Ramos (cell line): ENCODE data around the gene BMP2.

Experiments
- in situ Hi-C: fragments of 300-500 bp; cut with MboI; formaldehyde crosslinking; loops from one replicate; pipeline ENCODE4 v1.14.3; 2022; ENCODE audit warnings: low sequenced_read_pairs; ENCODE audit not compliant: unreplicated experiment

BMP2 gene

DNA sequence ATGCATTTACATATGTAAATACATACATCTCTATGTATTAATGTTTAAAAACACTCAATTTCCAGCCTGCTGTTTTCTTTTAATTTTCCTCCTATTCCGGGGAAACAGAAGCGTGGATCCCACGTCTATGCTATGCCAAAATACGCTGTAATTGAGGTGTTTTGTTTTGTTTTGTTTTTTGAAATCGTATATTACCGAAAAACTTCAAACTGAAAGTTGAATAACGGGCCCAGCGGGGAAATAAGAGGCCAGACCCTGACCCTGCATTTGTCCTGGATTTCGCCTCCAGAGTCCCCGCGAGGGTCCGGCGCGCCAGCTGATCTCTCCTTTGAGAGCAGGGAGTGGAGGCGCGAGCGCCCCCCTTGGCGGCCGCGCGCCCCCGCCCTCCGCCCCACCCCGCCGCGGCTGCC is 355 bp upstream of the BMP2 start:
- in situ Hi-C loops: no loop called here

DNA sequence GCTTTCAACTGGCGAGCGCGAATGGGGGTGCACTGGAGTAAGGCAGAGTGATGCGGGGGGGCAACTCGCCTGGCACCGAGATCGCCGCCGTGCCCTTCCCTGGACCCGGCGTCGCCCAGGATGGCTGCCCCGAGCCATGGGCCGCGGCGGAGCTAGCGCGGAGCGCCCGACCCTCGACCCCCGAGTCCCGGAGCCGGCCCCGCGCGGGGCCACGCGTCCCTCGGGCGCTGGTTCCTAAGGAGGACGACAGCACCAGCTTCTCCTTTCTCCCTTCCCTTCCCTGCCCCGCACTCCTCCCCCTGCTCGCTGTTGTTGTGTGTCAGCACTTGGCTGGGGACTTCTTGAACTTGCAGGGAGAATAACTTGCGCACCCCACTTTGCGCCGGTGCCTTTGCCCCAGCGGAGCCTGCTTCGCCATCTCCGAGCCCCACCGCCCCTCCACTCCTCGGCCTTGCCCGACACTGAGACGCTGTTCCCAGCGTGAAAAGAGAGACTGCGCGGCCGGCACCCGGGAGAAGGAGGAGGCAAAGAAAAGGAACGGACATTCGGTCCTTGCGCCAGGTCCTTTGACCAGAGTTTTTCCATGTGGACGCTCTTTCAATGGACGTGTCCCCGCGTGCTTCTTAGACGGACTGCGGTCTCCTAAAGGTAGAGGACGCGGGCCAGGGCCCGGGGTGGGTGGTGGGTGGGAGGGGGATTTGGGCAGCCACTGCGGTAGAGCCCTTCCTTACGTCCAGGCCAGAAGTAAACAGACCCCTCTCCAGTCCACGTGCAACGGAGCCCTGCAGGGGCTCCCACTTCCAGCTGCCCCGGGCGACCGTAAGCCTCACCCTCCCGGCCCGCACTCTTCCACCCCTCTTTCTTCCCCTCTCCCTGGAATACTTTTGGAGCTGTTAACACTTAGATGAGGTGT is 998 bp downstream of the BMP2 start:
- in situ Hi-C loops: no loop called here

DNA sequence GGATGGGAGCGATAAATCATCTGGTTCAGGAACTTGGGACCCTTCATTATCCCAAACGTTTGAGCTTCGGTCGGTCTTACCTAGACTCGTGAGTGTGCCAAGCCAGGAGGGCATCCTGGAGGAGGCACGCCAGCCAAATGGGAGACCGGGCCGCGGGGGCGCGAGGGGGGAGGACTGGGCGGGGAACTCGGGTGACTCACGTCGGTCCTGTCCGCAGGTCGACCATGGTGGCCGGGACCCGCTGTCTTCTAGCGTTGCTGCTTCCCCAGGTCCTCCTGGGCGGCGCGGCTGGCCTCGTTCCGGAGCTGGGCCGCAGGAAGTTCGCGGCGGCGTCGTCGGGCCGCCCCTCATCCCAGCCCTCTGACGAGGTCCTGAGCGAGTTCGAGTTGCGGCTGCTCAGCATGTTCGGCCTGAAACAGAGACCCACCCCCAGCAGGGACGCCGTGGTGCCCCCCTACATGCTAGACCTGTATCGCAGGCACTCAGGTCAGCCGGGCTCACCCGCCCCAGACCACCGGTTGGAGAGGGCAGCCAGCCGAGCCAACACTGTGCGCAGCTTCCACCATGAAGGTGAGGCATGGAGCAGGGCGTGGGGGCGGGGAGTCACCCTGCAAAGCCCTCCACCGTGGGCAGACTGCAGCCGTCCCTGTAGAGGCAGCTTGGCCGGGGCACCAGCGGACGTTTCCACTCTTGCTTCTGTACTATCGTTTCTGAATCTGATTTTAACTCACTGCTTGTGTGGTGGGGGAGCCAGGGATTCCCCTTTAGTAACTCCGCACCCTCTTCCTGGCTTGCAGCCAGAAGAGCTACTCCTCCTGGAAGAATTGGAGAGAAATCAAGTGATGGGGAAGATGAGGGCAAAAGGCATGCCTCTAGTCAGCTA is 2.7 kb downstream of the BMP2 start:
- in situ Hi-C loops: no loop called here

DNA sequence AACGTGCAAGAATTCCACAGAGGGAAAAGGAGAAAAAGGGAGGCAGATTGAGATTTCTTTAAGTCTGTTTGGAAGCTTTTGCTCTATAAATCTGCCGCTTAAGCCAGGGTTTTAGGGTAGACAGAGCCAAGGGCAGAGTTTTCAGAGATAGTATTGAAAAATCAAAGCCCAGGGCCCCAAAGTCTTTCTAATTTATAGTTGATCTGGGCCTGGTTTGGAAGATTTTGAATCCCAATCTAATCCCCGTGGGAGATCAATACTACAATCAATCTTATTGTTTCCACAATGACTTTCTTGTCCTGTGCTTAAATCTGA is 3.3 kb downstream of the BMP2 start:
- in situ Hi-C loops: no loop called here

DNA sequence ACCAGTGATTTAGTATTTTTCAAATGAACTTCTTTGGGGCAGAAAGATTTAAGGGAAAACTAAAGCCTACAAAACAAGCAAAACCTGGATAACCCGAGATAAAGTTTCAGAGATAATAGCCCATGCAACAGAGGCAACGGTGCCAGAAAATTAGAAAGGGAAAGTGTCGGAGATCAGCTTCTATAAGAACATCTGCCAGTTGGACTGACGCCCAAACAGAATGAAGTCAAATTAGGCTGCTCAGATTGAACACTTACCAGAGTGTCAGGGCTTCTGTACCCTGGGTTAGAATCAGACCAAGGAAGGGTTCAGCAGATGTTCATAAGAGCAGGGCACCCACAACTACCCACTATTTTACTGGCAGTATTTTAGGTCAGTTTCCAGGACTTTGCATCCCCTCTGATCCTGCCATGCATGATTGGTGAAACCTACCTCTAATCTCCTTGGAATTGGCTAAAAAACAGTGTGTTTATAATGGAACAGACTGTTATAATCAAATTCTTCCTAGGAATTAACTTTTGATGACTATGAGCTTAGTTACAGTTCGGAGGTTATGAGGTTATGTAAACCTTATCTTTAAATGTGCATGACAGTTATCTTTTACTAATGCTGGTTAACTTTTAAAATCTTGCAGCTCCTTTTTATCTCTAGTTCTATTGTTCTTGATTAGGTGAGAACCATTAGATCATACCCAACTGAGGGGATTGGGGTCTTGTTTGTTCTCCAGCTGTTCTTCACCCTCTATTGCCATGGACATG is 13.1 kb downstream of the BMP2 start:
- in situ Hi-C loops: no loop called here

DNA sequence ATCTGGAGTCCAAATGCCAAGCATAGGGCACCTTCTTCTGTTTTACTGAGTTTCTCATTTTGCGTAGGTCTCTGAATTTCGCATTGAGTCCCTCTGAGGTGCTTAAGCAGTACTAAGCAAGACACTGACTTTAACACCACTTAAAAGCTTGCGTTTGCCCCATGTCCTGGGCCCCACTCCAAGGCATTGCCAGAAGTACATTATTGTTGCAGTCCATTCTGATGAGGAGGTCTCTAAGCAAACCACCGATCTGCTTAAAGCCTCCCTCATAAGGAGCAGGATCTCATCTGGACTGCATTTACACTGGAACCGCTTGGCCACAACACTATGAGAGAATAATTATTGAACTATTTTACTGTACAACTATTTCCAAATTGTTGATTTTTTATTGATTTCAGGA is 16.3 kb downstream of the BMP2 start:
- in situ Hi-C loops: no loop called here

DNA sequence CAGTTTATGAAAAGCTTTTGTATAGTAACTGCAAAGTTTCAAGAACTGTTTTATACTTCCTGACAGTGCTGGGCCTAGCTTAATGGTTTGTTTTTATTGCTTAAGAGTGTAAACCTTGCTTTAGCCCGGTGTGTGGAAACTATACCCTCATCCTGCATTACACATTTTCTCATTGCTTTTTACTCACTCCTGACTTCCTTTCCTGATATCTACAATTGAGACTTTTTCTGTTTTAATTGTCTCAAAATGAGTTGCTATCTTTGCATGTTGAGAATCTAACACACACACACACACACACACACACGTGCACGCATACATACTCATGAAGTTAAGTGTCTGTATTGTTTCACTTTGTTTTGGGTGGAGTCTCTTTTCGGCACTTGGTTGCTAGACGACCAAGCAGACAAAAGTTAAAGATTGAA is 16.7 kb downstream of the BMP2 start:
- in situ Hi-C loops: no loop called here

DNA sequence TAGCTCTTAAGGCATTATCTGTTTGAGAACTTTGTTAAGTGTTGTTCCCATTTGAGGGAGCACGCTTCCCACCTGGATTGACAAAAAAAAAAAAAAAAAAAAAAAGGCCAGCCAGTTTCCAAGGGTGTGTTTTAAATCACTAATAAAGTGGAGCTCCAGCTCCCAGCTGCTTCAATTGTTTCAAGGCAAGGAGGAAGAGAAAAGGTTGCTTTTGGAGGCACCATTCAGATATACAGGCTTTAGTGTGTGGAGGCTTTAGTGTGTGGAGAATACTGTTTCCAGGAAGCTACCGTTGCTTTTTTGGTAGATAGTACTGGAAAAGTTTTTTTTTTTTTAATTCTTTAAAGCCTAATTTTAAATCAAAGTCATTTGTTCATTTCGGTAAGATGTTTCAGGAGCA is 17.3 kb downstream of the BMP2 start:
- in situ Hi-C loops: no loop called here

DNA sequence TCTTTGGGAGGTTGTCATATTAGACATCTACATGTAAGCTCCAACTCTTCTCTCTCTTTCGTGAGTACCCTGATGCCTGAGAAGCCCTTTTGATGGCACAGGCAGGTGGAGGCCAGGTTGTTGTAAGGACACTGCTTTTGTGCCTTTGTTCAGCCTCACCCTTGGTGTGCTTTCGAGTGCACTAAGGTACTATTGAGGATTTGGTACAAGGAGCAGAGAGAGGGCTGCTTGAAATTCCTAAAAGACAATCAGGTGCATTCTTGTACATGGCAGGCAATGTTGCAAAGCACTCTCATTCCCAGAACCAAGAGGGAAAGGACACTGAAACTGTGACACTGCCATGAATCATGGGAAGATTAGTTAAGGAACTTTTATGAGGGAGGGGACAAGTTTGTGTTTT is 19.1 kb downstream of the BMP2 start:
- in situ Hi-C loops: no loop called here

DNA sequence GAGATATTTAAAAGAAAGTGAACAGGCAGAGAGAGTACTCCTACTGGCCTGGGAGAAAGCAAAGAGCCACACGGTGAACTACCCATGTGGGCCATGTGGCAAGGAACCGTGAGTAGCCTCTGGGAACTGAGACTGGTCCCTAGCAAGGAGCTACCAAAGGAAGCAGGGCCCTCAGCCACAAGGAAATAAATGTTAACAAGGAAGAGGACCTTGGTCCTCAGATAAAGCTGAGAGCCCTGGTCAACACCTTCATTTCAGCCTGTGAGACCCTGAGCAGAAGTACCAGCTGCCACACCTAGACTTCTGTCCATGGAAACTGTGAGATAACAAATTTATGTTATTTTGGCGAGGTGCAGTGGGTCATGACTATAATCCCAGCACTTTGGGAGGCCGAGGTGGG is 25.3 kb downstream of the BMP2 start:
- in situ Hi-C loops: no loop called here

DNA sequence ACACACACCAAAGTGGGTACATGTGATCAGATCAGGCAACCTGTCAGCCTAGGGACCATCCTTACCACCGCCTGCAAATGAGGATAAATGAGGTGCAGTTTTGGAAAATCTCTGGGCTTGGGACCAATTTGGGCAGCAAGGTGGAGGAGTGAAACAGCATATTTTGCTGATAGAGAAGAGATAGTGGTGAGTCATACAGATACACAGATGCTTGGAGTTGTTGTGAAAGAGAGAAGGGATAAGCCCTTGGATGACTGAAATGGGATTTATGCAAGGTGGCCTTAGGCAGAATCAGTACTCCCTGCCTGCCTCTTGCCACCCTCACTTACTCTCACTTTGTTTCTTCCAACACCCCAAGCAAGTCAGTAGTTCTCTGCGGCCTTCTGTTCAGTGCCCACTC is 34.7 kb downstream of the BMP2 start:
- in situ Hi-C loops: no loop called here

DNA sequence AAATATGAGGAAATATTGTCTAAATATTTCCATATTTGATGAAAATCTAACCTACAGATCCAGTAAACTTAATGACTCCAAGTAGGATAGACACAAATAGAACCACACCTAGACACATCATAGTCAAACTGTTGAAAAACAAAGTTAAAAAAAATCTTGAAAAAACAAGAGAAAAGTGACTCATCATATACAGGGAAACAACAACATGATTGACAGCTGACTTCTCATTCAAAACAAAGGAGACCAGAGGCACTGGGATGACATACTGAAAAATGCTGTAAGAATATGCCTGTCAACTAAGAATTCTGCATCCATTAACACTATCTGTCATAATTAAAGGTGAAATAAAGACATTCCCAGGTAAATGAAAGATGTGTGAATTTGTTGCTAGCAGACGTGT is 38.8 kb downstream of the BMP2 start:
- in situ Hi-C loops: no loop called here

DNA sequence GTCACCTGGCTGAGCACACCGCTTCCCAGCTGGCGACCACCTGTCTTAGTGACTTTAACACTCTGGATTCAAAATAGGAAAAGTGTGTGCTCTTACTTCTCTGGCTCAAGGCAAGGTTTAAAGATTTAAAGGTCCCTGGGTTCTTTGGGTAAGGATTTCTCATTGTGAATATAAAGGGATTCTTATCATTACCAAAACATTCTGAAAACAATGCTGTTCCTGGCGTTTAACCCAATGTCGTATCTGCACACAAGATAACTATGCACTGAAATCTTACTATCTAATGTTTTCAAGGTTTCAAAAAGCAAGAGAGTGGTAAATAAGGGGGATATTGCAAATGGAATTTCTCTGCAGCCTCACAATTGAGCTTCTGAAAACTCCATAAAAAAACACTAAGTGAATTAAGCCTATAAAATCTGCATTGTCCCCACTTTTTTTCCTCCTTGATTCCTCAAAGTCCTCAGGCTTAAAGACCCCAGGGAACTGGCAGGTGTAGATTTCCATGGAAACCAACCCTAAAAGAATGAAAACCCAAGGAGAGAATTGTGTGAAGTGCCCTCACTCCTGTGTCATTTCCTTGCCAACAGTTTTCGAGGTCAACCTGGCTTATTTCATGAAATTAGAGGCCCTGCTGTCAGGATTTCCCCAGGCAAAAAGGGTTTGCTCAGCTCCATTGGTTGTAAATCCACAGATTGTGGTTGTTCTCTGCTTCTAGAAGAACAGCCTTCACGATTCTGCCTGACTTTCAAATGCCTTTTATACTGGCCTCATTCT is 44.0 kb downstream of the BMP2 start:
- in situ Hi-C loops: no loop called here

DNA sequence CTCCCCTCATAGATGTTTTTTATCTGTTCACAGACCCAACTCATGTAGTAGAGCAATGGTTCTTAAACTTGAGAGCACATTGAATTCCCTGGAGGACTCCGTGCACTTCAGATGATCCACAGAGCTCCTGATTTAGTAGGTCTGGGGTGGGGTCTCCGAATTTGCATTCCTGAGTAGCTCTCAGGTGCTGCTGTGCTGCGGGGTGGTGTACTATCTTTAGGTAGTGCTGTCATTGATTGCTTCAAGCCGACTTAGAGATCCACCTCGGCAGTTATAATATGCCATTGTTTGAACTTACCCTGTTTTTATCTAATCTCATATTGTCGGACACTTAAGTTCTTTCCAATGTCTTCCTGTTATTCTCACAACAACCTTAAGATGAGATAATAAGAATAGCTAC is 45.0 kb downstream of the BMP2 start:
- in situ Hi-C loops: no loop called here

DNA sequence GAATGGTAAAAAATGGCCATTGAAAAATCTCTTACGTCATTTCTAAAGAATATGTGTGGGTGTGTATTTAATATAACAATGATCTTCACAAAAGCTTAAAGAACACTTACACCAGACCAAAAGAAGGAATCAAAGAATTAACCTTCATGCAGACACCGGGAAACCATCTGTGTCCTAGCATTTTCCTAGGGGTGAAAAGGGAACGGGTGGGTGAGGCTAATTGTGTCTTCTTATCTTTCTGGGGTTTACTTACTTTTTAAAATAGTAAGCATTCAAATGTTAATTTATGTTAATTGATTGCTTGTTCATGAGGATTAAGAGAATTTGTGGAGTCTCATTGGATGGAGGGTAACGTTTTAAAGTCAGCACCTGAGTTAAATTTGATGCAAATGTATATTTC is 47.5 kb downstream of the BMP2 start:
- in situ Hi-C loops: no loop called here

DNA sequence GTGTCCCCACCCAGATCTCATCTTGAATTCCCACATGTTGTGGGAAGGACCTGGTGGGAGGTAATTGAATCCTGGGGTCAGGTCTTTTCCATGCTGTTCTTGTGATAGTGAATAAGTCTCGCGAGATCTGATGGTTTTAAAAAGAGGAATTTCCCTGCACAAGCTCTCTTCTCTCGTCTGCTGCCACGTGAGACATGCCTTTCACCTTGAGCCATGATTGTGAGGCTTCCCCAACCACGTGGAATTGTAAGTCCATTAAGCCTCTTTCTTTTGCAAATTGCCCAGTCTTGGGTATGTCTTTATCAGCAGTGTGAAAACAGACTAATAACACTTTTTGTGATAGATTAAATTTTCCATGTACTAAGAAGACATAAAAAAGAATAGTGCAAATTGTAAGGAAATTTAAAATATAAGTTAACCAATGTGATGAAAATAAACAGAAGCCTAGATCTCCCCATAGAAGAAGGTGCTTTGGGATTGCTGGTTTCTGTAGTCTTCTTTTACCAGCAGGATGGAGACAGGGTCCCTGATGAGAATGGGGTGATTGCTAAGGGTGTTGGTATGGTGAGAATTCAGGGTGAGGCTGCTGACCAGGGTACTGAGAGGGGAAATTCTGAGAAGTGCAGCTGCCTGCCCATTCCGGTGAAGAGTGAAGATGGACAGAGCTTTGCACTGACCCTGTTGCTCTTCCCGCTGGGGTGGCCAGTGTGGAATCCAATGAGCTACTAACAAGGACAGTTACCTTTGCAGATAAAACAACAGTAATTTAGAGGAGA is 50.7 kb downstream of the BMP2 start:
- in situ Hi-C loops: no loop called here

DNA sequence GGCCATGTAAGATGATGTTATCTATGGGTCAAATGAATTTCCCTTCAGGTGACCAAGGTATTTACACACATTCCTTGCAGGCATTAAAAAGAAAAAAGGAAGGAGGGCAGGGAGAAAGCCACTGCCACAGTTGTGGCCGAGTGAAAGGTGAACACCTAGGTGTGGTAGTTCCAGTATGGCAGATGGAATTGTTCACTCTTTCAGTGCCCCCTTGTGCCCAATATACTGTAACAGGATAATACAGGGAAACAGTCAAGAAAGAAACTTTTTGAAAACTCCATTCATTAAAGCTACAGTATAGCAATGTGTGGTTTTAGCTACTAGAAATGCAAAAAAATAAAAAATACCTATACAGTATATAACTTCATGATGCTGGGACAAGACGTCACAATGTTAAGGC is 52.1 kb downstream of the BMP2 start:
- in situ Hi-C loops: no loop called here

DNA sequence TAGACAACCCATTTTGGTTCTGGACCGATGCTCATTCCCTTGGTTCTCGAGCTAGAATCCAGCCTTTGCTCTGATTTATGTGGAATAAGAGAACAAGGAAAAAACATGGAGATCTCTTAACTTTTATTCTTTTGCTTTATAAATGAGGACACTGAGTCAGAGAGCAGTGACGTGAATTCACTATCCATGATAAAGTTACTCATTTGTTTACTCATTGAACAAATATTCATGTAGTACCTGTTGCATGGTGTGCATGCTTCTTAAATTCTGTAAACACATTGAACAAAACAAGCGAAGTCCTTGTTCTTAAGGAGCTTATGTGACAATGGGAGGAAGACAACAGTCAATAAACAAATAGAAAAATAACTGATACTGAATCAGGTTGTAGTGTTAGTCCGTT is 56.9 kb downstream of the BMP2 start:
- in situ Hi-C loops: no loop called here

DNA sequence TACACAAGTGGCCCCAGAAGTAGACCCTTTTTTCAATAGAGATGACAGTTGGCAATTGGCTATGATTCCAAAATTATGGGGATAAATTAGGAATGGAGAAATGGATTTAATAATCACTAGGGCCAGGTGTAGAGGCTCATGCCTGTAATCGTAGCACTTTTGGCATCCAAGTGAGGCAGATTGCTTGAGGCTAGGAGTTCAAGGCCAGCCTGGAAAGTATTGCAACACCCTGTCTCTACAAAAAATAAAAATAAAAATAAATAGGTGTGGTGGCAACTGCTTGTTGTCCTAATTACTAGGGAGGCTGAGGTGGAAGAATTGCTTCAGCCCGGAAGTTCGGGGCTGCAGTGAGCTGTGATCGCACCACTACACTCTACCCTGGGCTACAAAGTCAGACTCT is 60.0 kb downstream of the BMP2 start:
- in situ Hi-C loops: no loop called here
